ENCODE measurements around the gene CFAP90.

CFAP90 gene

GRCh38 chr5:7784683-7785380, 66.1 kb downstream of the CFAP90 start:
- DNase-seq, result no peak
- H3K27me3 Mint-ChIP-seq (ENCODE audit: low read depth, poor library complexity), result no peaks in the 10 kb centered on the region
- H3K36me3 Mint-ChIP-seq (ENCODE audit: low read depth), result peaks cover 66% of the 10 kb centered on the region

DNA sequence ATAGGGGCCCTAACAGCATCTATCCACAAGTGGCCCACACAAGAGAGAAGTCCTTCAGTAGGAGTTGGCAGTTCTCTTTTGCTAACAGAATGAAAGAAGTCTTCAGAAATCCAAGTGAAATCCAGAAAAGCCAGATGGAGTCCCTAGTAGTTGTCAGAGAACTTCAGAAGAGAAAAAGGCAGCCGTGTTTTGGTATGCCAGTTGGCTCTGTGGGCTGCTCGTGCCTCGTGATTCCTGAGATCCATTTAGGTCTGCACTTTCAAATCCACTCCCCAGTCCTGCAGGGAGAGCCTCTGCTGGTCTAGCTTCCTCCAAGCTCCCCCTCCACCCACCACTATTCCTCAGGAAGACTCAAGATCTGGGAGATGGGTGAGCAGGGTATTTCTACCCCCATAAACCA, 69.0 kb downstream of the CFAP90 start:
- Mint-ChIP-seq H3K27me3 (ENCODE audit: low read depth, poor library complexity) (no peaks in the 10 kb centered on the region), H3K4me3 (no peak overlapping the region), H3K4me1 (peaks cover 8% of the 10 kb centered on the region), H3K9me3 (no peaks in the 10 kb centered on the region), H3K27ac (no peak overlapping the region), H3K36me3 (ENCODE audit: low read depth) (peaks cover 68% of the 10 kb centered on the region)
- no peak for TF ChIP-seq CTCF (IDR thresholded peaks at IDR 0.05)
- DNase-seq, result no peak

More at GRCh38 chr5:7784683-7785380, 66.1 kb downstream of the CFAP90 start:
- Mint-ChIP-seq H3K27ac (no peak overlapping the region), H3K9me3 (no peaks in the 10 kb centered on the region), H3K4me3 (no peak overlapping the region), H3K4me1 (peaks cover 8% of the 10 kb centered on the region)
- no peak for TF ChIP-seq CTCF (IDR thresholded peaks at IDR 0.05)

Data from nephron progenitor cell (in vitro differentiated cells).